HEK293T (cell line): ENCODE data around the gene LRRTM4.

ENCODE experiments used
- CTCF ChIA-PET: fragments of 350-600 bp; formaldehyde crosslinking; extraction: SDS; loops from one replicate; lab custom pipeline; 2021; ENCODE audit warnings: antibody characterized with exemption, inconsistent platforms; lab: Yijun Ruan, JAX
- POLR2A ChIA-PET: fragments of 350-600 bp; formaldehyde crosslinking; extraction: SDS; loops from one replicate; lab custom pipeline; 2020; ENCODE audit warnings: antibody characterized with exemption, inconsistent platforms; lab: Yijun Ruan, JAX
- DNase-seq: peaks from one replicate; pipeline ENCODE4 v3.0.0; 2012; ENCODE audit warnings: mixed read lengths; ENCODE audit errors: extremely low spot score
- ARNT ChIP-seq: fragments of 450-650 bp; IDR thresholded peaks from 2 replicates; pipeline ENCODE4 v1.6.1; 2017; ENCODE audit warnings: mild to moderate bottlenecking
- BHLHE40 ChIP-seq: fragments of 450-650 bp; IDR thresholded peaks from 2 replicates; pipeline ENCODE4 v1.6.1; 2016; ENCODE audit warnings: mild to moderate bottlenecking, moderate library complexity, borderline replicate concordance
- CTBP1 ChIP-seq: fragments of 450-650 bp; IDR thresholded peaks from 2 replicates; pipeline ENCODE4 v1.6.1; 2016; ENCODE audit warnings: borderline replicate concordance
- ELF4 ChIP-seq: fragments of 450-650 bp; IDR thresholded peaks from 2 replicates; pipeline ENCODE4 v1.6.1; 2017; ENCODE audit warnings: antibody characterized with exemption
- FOXA1 ChIP-seq: fragments of 450-650 bp; IDR thresholded peaks from 2 replicates; pipeline ENCODE4 v1.6.1; 2016; ENCODE audit warnings: mild to moderate bottlenecking
- FOXK2 ChIP-seq: fragments of 450-650 bp; IDR thresholded peaks from 2 replicates; pipeline ENCODE4 v1.6.1; 2016; ENCODE audit warnings: mild to moderate bottlenecking
- FOXM1 ChIP-seq: fragments of 450-650 bp; IDR thresholded peaks from 2 replicates; pipeline ENCODE4 v1.6.1; 2017; ENCODE audit warnings: mild to moderate bottlenecking, borderline replicate concordance
- HDGF ChIP-seq: fragments of 450-650 bp; IDR thresholded peaks from 2 replicates; pipeline ENCODE4 v1.6.1; 2017; ENCODE audit warnings: antibody characterized with exemption, borderline replicate concordance
- L3MBTL2 ChIP-seq: fragments of 450-650 bp; conservative IDR thresholded peaks from 2 replicates; pipeline ENCODE4 v1.6.1; 2016; ENCODE audit warnings: mild to moderate bottlenecking
- LEF1 ChIP-seq: fragments of 450-650 bp; IDR thresholded peaks from 2 replicates; pipeline ENCODE4 v1.6.1; 2017; ENCODE audit warnings: mild to moderate bottlenecking, borderline replicate concordance
- NFRKB ChIP-seq: fragments of 450-650 bp; IDR thresholded peaks from 2 replicates; pipeline ENCODE4 v1.6.1; 2016; ENCODE audit warnings: mild to moderate bottlenecking, moderate library complexity
- SP1 ChIP-seq: fragments of 450-650 bp; IDR thresholded peaks from 2 replicates; pipeline ENCODE4 v1.6.1; 2017
- SUZ12 ChIP-seq: fragments of 450-650 bp; IDR thresholded peaks from 2 replicates; pipeline ENCODE4 v1.6.1; 2016; ENCODE audit warnings: mild to moderate bottlenecking
- TARDBP ChIP-seq: fragments of 450-650 bp; IDR thresholded peaks from 2 replicates; pipeline ENCODE4 v1.6.1; 2016
- ZNF384 ChIP-seq: fragments of 450-650 bp; IDR thresholded peaks from 2 replicates; pipeline ENCODE4 v1.6.1; 2016
- TF ChIP-seq, protein P1 (sequence below): fragments of 450-650 bp; IDR thresholded peaks from 2 replicates; pipeline ENCODE4 v1.6.1; 2016

The LRRTM4 gene

DNA sequence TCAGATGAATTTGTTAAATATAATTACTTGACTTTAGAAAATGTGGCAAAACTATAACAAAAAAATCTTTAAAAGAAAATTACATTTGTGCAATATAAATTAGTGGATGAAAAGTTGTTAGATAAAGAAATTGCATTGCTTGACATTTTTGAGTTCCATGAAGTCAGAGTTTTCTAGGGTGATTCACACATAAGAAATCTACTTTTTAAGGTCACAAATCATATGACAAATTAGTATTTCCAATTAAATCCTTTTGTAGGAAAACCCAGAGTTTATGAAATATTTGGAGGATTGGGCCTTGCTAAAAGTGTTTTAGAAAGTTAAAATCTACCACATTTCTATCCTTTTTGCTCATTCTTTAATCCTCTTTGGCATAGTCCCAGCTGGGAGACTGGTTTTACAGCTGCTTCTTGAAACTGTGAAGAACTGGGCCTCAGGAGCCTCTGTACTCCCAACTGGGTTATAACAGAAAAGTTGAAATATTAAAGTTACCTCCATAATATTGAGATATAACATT lies 289.2 kb downstream of the LRRTM4 start:
- POLR2A ChIA-PET = no interaction called here
- TF ChIP-seq LEF1 (no peak), FOXM1 (no peak), BHLHE40 (no peak)
- TF ChIP-seq, protein P1, sequence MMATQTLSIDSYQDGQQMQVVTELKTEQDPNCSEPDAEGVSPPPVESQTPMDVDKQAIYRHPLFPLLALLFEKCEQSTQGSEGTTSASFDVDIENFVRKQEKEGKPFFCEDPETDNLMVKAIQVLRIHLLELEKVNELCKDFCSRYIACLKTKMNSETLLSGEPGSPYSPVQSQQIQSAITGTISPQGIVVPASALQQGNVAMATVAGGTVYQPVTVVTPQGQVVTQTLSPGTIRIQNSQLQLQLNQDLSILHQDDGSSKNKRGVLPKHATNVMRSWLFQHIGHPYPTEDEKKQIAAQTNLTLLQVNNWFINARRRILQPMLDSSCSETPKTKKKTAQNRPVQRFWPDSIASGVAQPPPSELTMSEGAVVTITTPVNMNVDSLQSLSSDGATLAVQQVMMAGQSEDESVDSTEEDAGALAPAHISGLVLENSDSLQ = no peak
- no peak for DNase-seq
- CTCF ChIA-PET = no interaction called here

DNA sequence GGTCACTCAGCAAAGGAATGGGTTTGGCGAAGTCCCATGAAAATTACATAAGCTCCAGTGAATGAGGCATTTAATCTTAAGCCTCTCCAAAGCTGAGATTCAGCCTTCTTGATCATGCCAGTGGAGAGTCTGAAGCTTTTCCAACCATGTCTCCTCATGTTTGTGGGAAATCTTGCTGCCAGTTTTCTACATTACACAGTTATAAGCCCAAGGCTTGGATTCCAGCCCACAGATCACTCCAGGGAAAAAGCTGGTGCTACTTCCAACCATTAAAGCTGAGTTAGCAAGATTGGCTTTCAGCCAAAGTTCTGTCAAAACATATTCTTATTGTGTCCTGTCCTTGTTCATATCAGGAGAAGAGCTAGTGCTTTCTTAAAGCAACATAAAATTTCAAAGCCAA lies 293.8 kb downstream of the LRRTM4 start:
- DNase-seq = no peak
- ChIA-PET CTCF (no interaction called here), POLR2A (no interaction called here)
- TF ChIP-seq FOXK2 = no peak
- no peak for TF ChIP-seq TARDBP
- no peak for TF ChIP-seq L3MBTL2
- TF ChIP-seq FOXM1 = no peak
- no peak for TF ChIP-seq BHLHE40
- TF ChIP-seq ZNF384 = no peak

DNA sequence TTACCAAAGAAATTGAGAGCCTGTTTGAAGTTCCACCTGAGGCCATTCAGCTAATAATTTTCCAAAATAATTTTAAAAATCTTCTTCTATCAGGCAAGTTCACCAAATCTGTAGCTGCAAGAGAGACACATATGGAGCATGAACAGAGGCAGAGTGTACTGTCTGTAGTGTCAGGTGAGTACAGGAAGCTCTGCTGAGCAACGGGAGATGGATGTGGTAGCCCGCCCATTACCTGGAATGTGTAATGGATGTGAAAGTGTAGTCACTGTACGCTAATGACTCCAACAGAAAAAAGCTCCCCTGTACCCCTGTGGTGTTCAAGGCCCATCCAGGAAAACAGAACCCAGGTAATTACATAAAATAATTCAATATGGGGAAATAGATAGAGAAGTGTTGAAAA lies 311.5 kb downstream of the LRRTM4 start:
- ChIA-PET POLR2A (no interaction called here), CTCF (interaction anchor here (0.6 kb wide), 1 partner anchor 15 kb away, joined by 3 read pairs; no protein-coding TSS in a partner anchor)
- no peak for TF ChIP-seq BHLHE40
- TF ChIP-seq, protein P1 = no peak
- TF ChIP-seq ARNT = no peak
- TF ChIP-seq SUZ12 = no peak
- TF ChIP-seq SP1 = no peak
- no peak for DNase-seq

DNA sequence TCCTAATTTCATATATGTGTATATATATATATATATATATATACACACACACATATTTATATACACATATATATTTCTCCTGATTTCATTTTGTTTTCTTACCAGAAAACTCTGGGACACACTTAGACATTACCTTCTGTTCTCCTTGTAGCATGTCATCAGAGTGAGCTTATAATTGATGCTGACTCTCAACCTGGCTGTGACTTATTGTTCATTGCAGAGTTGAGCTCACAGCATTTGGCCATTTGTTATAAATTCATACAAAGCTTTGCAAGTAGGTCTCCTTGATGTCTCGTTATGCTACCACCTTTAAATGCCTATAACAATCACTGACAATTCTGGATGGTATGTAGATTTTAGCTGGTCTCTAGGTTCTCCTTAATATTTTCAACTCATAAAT lies 314.8 kb downstream of the LRRTM4 start:
- ChIA-PET CTCF (no interaction called here), POLR2A (no interaction called here)
- TF ChIP-seq SUZ12 (no peak), FOXK2 (no peak), ELF4 (no peak), FOXA1 (no peak), ARNT (no peak), CTBP1 (no peak), FOXM1 (no peak), TARDBP (no peak), LEF1 (no peak), NFRKB (no peak)
- no peak for DNase-seq

DNA sequence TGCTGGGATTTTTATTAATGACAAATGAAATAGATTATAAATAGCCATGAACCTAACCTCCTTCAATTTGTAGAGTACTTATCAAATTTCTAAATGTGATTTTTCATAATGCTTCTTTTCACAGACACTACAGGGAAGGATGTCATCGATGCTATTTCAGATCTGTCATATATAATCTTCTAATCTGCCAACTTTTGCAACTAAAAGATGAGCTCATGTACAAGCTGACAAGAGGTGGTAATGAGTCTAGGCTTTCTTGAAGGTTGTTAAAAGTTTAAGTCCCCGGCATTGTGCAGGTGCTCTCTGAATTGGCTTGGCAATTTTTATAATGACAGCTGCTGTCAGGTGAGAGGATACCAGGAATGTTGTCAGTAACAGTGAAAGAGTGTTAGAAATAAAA lies 320.4 kb downstream of the LRRTM4 start:
- TF ChIP-seq HDGF (no peak), FOXM1 (no peak), L3MBTL2 (no peak), ZNF384 (no peak), ARNT (no peak), TARDBP (no peak), BHLHE40 (no peak), FOXA1 (no peak), NFRKB (no peak), SP1 (no peak), SUZ12 (no peak), ELF4 (no peak), FOXK2 (no peak), CTBP1 (no peak), LEF1 (no peak)
- TF ChIP-seq, protein P1 = no peak
- CTCF ChIA-PET = no interaction called here
- no peak for DNase-seq
- POLR2A ChIA-PET = no interaction called here

DNA sequence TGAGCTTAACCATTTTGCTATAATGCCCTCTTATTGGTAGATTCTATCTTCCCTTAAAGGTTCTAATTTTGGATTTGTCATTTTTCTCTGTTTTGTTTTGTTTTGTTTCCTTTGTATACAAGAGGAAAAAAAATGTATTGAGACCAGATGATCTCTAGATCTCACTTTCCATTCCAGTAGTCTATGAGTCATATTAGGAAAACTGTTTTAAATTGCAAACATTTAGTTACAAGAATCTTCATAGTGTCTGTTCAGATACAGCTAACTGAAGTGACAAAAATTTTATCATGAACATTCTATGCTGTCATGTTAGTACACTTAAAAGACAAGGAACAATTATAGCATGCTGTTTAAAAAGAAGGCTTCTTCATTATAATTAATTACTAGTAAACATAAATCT lies 322.8 kb downstream of the LRRTM4 start:
- no peak for DNase-seq
- ChIA-PET CTCF (no interaction called here), POLR2A (no interaction called here)
- TF ChIP-seq TARDBP (no peak), BHLHE40 (no peak), L3MBTL2 (no peak), NFRKB (no peak), HDGF (no peak), SUZ12 (no peak), FOXM1 (no peak), FOXK2 (no peak), LEF1 (no peak), CTBP1 (no peak), FOXA1 (no peak)
- TF ChIP-seq, protein P1 = no peak
